WTC11 (cell line): Measurements from ENCODE around the gene CTCF. TPM values are rescaled to one million over a fixed set of nuclear protein-coding genes. Genes with fewer than 3 reads are reported as not detected.

ENCODE experiments used
- ATAC-seq: fragments of 200-7000 bp; cut with Tn5 transposase; 2 replicates; pipeline ENCODE4 v1.10.0; 2021; ENCODE audit warnings: mild to moderate bottlenecking, moderate library complexity
- CTCF ChIA-PET: fragments of 300-600 bp; sonication (Branson Sonifier 250); formaldehyde crosslinking; loops from one replicate; lab custom pipeline; 2021; ENCODE audit warnings: antibody characterized with exemption; lab: Charles Lee
- POLR2A ChIA-PET: fragments of 350-600 bp; sonication (Branson Sonifier 250); formaldehyde crosslinking; loops from one replicate; lab custom pipeline; 2021; ENCODE audit warnings: antibody characterized with exemption; lab: Charles Lee
- DNase-seq: peaks from one replicate; pipeline ENCODE4 v3.0.0; 2021; ENCODE audit warnings: low spot score
- H3K27ac Mint-ChIP-seq: 2 replicates; pipeline ENCODE4 v1.8.0; 2021; ENCODE audit warnings: mixed read lengths
- H3K27me3 Mint-ChIP-seq: 2 replicates; pipeline ENCODE4 v1.8.0; 2021; ENCODE audit warnings: low read depth, mild to moderate bottlenecking, moderate library complexity, mixed read lengths
- H3K36me3 Mint-ChIP-seq: 2 replicates; pipeline ENCODE4 v1.8.0; 2021; ENCODE audit warnings: mixed read lengths
- H3K4me1 Mint-ChIP-seq: 2 replicates; pipeline ENCODE4 v1.8.0; 2022; ENCODE audit warnings: mixed read lengths
- H3K4me3 Mint-ChIP-seq: 2 replicates; pipeline ENCODE4 v1.8.0; 2021; ENCODE audit warnings: mild to moderate bottlenecking, moderate library complexity, mixed read lengths
- H3K9me3 Mint-ChIP-seq: 2 replicates; pipeline ENCODE4 v1.8.0; 2021; ENCODE audit warnings: mixed read lengths
- E2F5 ChIP-seq: sonication (generic); formaldehyde crosslinking; IDR thresholded peaks from 2 replicates; pipeline ENCODE4 v1.8.1; 2022; ENCODE audit warnings: mild to moderate bottlenecking, moderate library complexity, missing genetic modification reagents
- EMX1 ChIP-seq: fragments of 250-450 bp; sonication (Bioruptor Pico); IDR thresholded peaks from 2 replicates; pipeline ENCODE4 v1.8.0; 2021; ENCODE audit warnings: mild to moderate bottlenecking
- FOXP1 ChIP-seq: sonication (generic); formaldehyde crosslinking; IDR thresholded peaks from 2 replicates; pipeline ENCODE4 v1.8.0; 2022; ENCODE audit warnings: missing genetic modification reagents, mild to moderate bottlenecking, moderate library complexity, borderline replicate concordance
- HMGXB4 ChIP-seq: sonication (generic); formaldehyde crosslinking; IDR thresholded peaks from 2 replicates; pipeline ENCODE4 v1.8.1; 2023; ENCODE audit warnings: mild to moderate bottlenecking, moderate library complexity, missing genetic modification reagents
- IRF2 ChIP-seq: sonication (generic); formaldehyde crosslinking; IDR thresholded peaks from 2 replicates; pipeline ENCODE4 v1.8.0; 2022; ENCODE audit warnings: low read depth, missing genetic modification reagents, borderline replicate concordance
- JUN ChIP-seq: sonication (generic); formaldehyde crosslinking; IDR thresholded peaks from 2 replicates; pipeline ENCODE4 v1.8.0; 2023; ENCODE audit warnings: mild to moderate bottlenecking, missing genetic modification reagents
- KAT7 ChIP-seq: sonication (generic); formaldehyde crosslinking; IDR thresholded peaks from 2 replicates; pipeline ENCODE4 v1.8.1; 2023; ENCODE audit warnings: missing genetic modification reagents, mild to moderate bottlenecking, borderline replicate concordance
- MAX ChIP-seq: sonication (generic); formaldehyde crosslinking; IDR thresholded peaks from 2 replicates; pipeline ENCODE4 v1.8.0; 2022; ENCODE audit warnings: mild to moderate bottlenecking, missing genetic modification reagents
- NFYB ChIP-seq: sonication (generic); formaldehyde crosslinking; conservative IDR thresholded peaks from 2 replicates; pipeline ENCODE4 v1.8.0; 2022; ENCODE audit warnings: low read depth, missing genetic modification reagents
- SOX15 ChIP-seq: fragments of 250-450 bp; sonication (Bioruptor Pico); IDR thresholded peaks from 2 replicates; pipeline ENCODE4 v1.9.0; 2021; ENCODE audit warnings: mild to moderate bottlenecking
- ZBTB21 ChIP-seq: sonication (generic); formaldehyde crosslinking; IDR thresholded peaks from 2 replicates; pipeline ENCODE4 v1.8.1; 2023; ENCODE audit warnings: mild to moderate bottlenecking, missing genetic modification reagents, borderline replicate concordance
- ZBTB43 ChIP-seq: sonication (generic); formaldehyde crosslinking; IDR thresholded peaks from 2 replicates; pipeline ENCODE4 v1.8.1; 2023; ENCODE audit warnings: mild to moderate bottlenecking, missing genetic modification reagents
- ZNF232 ChIP-seq: sonication (generic); formaldehyde crosslinking; IDR thresholded peaks from 2 replicates; pipeline ENCODE4 v1.8.0; 2022; ENCODE audit warnings: mild to moderate bottlenecking, missing genetic modification reagents
- ZNF317 ChIP-seq: sonication (generic); formaldehyde crosslinking; IDR thresholded peaks from 2 replicates; pipeline ENCODE4 v1.8.1; 2023; ENCODE audit warnings: low read depth, mild to moderate bottlenecking, moderate library complexity, missing genetic modification reagents, borderline replicate concordance
- total RNA-seq: library from RNA; stranded (reverse); gene quantifications from 3 replicates; pipeline ENCODE4 v1.2.3, GENCODE V29; 2021

CTCF gene
- total RNA-seq, 1 experiment from 2014 or later = 55.4 TPM

GRCh38 chr16:67537270-67537635 is 25.1 kb upstream of the CTCF start:
- Mint-ChIP-seq H3K36me3 (peaks cover 2% of the 10 kb centered on the region; the same call in 1 of the 2 replicates), H3K9me3 (no peaks in the 10 kb centered on the region), H3K4me1 (peaks cover 14% of the 10 kb centered on the region), H3K27me3 (peaks cover 96% of the 10 kb centered on the region), H3K27ac (no peak overlapping the region), H3K4me3 (peak overlapping the region; percentile 76)
- DNase-seq (peak; percentile 62), ATAC-seq (peak; percentile 56)
- TF ChIP-seq HMGXB4 (CRISPR knock-in tag) (0 out of 2 replicates have a peak, but pooled peaks have one; percentile 22), EMX1 (no peak)
- POLR2A ChIA-PET = interaction anchor here (1.0 kb wide), 1 partner anchor 10 kb away, joined by 3 read pairs; no protein-coding TSS in a partner anchor
- CTCF ChIA-PET = interaction anchor here (0.6 to 13.9 kb wide), 21 partner anchors 8 to 515 kb away, joined by 3 to 184 read pairs (median 5); partner anchors contain the start of genes ATP6V0D1, C16orf86, ENKD1 and PARD6A

GRCh38 chr16:67537636-67538591 is 24.4 kb upstream of the CTCF start:
- TF ChIP-seq ZBTB21 = no peak
- TF ChIP-seq KAT7 = no peak
- TF ChIP-seq FOXP1 (CRISPR knock-in tag) = no peak; the same call in 1 of the 2 replicates
- no peak for TF ChIP-seq IRF2 (CRISPR knock-in tag)
- TF ChIP-seq MAX (CRISPR knock-in tag) = 0 out of 2 replicates have a peak, but pooled peaks have one; percentile 6
- 0 out of 2 replicates have a peak, but pooled peaks have one; percentile 12 for TF ChIP-seq E2F5 (CRISPR knock-in tag)
- CTCF ChIA-PET = interaction anchor here (0.6 to 13.9 kb wide), 18 partner anchors 9 to 447 kb away, joined by 3 to 184 read pairs (median 4); partner anchors contain the start of genes ATP6V0D1, C16orf86, CARMIL2 and ENKD1
- Mint-ChIP-seq H3K4me3 (peak overlapping the region; percentile 76), H3K27me3 (peaks cover 90% of the 10 kb centered on the region), H3K9me3 (no peaks in the 10 kb centered on the region), H3K27ac (no peak overlapping the region), H3K4me1 (peaks cover 14% of the 10 kb centered on the region), H3K36me3 (peaks cover 2% of the 10 kb centered on the region; the same call in 1 of the 2 replicates)
- POLR2A ChIA-PET = interaction anchor here (1.0 kb wide), 1 partner anchor 9 kb away, joined by 3 read pairs; no protein-coding TSS in a partner anchor
- DNase-seq = peak; percentile 42
- no peak for ATAC-seq

GRCh38 chr16:67538666-67539101 is 23.6 kb upstream of the CTCF start:
- Mint-ChIP-seq H3K4me3 (peak overlapping the region; percentile 63), H3K27me3 (peaks cover 83% of the 10 kb centered on the region), H3K27ac (no peak overlapping the region), H3K4me1 (peaks cover 14% of the 10 kb centered on the region), H3K36me3 (peaks cover 2% of the 10 kb centered on the region; the same call in 1 of the 2 replicates), H3K9me3 (no peaks in the 10 kb centered on the region)
- ChIA-PET CTCF (interaction anchor here (0.6 to 13.9 kb wide), 7 partner anchors 9 to 446 kb away, joined by 3 to 184 read pairs (median 11); partner anchors contain the start of genes ATP6V0D1, CARMIL2 and RIPOR1), POLR2A (no interaction called here)
- DNase-seq = peak; percentile 29
- no peak for TF ChIP-seq ZBTB43
- TF ChIP-seq HMGXB4 (CRISPR knock-in tag) = no peak
- TF ChIP-seq NFYB (CRISPR knock-in tag) = no peak
- no peak for TF ChIP-seq ZNF317
- TF ChIP-seq SOX15 (CRISPR knock-in tag) = no peak
- no peak for TF ChIP-seq JUN (CRISPR knock-in tag)
- TF ChIP-seq ZNF232 (CRISPR knock-in tag) = no peak
- ATAC-seq = peak; percentile 11
